HUES48 (cell line): ENCODE results near the gene SMC1A.

Experiments
- H3K27ac ChIP-seq: one replicate; pipeline ENCODE4 v1.7.0; 2013; ENCODE audit warnings: low read depth, low read length, inconsistent platforms
- H3K27me3 ChIP-seq: 2 replicates; pipeline ENCODE4 v1.6.1; 2013; ENCODE audit warnings: mild to moderate bottlenecking, low read length; ENCODE audit not compliant: control insufficient read depth, insufficient read depth
- H3K36me3 ChIP-seq: 2 replicates; pipeline ENCODE4 v1.6.1; 2013; ENCODE audit warnings: low read length; ENCODE audit not compliant: control insufficient read depth, insufficient read depth
- H3K4me1 ChIP-seq: 2 replicates; pipeline ENCODE4 v1.6.1; 2013; ENCODE audit warnings: mild to moderate bottlenecking, low read length; ENCODE audit not compliant: control insufficient read depth, insufficient read depth
- H3K4me3 ChIP-seq: 2 replicates; pipeline ENCODE4 v1.5.1; 2013; ENCODE audit warnings: mild to moderate bottlenecking, low read depth, low read length
- H3K9ac ChIP-seq: 2 replicates; pipeline ENCODE4 v1.6.1; 2013; ENCODE audit warnings: mild to moderate bottlenecking, low read depth, low read length, moderate library complexity
- H3K9me3 ChIP-seq: 2 replicates; pipeline ENCODE4 v1.6.1; 2013; ENCODE audit warnings: low read length; ENCODE audit not compliant: control insufficient read depth, insufficient read depth

SMC1A gene

DNA sequence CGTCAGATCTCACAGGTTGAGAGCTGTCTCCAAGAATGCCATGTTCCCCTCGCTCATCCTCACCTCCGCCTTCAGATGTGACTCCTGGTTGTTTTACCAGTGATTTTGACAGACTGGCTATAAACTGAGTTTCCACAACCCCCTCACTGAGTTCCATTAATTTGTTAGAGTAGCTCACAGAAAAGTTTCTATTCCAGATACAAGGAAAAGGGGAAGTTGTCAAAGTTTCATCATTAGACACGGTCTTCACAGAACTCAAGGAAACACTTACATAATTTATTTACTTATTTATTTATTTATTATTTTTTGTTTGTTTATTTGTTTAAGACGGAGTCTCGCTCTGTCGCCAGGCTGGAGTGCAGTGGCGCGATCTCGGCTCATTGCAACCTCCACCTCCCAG lies 85.4 kb downstream of the SMC1A start:
- no peak overlapping the region for H3K4me3 ChIP-seq
- H3K4me1 ChIP-seq: no peaks in the 10 kb centered on the region
- no peak overlapping the region for H3K27ac ChIP-seq
- no peak overlapping the region for H3K9ac ChIP-seq
- H3K36me3 ChIP-seq: no peaks in the 10 kb centered on the region
- H3K27me3 ChIP-seq: no peaks in the 10 kb centered on the region
- peaks cover 8% of the 10 kb centered on the region; the same call in 1 of the 2 replicates for H3K9me3 ChIP-seq

DNA sequence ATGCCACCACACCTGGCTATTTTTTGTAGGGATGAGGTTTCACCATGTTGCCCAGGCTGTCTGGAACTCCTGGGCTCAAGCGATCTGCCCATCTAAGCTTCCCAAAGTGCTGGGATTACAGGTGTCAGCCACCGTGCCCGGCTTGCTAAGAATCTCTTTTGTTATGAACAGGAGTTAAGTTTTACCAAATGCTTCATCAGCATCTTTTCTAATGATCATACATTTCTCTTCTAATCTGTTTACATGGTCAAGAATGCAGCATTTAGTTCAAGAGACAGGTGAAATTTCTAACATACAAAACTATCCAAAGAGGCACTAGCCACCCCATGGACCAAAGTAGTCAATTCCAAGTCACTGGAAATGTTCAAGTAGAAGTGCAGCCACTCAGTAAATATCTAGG lies 88.6 kb downstream of the SMC1A start:
- H3K4me1 ChIP-seq: no peaks in the 10 kb centered on the region
- H3K9ac ChIP-seq: no peak overlapping the region
- peaks cover 14% of the 10 kb centered on the region for H3K9me3 ChIP-seq
- H3K27me3 ChIP-seq: no peaks in the 10 kb centered on the region
- no peak overlapping the region for H3K27ac ChIP-seq
- H3K36me3 ChIP-seq: no peaks in the 10 kb centered on the region
- no peak overlapping the region for H3K4me3 ChIP-seq

- H3K27me3 ChIP-seq: no peaks in the 10 kb centered on the region
- no peaks in the 10 kb centered on the region for H3K36me3 ChIP-seq
- peaks cover 20% of the 10 kb centered on the region for H3K9me3 ChIP-seq
- no peak overlapping the region for H3K9ac ChIP-seq
- no peak overlapping the region for H3K4me3 ChIP-seq
- no peak overlapping the region for H3K27ac ChIP-seq
- peaks cover 5% of the 10 kb centered on the region; the same call in 1 of the 2 replicates for H3K4me1 ChIP-seq
Observed at GRCh38 chrX:53332204-53332603, 90.2 kb downstream of the SMC1A start.

DNA sequence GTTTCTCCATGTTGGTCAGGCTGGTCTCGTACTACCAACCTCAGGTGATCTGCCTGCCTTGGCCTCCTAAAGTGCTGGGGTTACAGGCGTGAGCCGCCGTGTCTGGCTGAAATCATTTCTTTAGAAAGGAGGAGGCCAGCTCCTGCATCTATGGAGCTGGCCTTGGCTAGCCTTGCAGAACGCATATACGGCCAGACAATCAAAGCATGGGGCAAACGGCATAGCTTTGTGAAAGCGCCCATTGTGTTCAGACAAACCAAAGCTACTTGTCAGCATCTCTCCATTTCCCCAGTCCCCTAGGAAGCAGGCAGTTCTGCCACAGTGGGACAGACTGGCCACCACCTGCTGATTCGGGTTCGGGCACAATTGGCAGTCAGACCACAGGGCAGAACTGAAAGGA lies 92.1 kb downstream of the SMC1A start:
- Histone ChIP-seq H3K9me3 (peaks cover 27% of the 10 kb centered on the region), H3K36me3 (no peaks in the 10 kb centered on the region), H3K27ac (no peak overlapping the region), H3K27me3 (0 out of 2 replicates have a peak, but pooled peaks cover 3% of the 10 kb centered on the region), H3K9ac (no peak overlapping the region), H3K4me1 (peaks cover 6% of the 10 kb centered on the region; the same call in 1 of the 2 replicates), H3K4me3 (no peak overlapping the region)

- Histone ChIP-seq H3K9ac (no peak overlapping the region), H3K27me3 (peaks cover 29% of the 10 kb centered on the region), H3K36me3 (no peaks in the 10 kb centered on the region), H3K4me3 (no peak overlapping the region), H3K27ac (no peak overlapping the region), H3K4me1 (peaks cover 24% of the 10 kb centered on the region), H3K9me3 (peaks cover 36% of the 10 kb centered on the region)
Observed at GRCh38 chrX:53324803-53325202, 97.7 kb downstream of the SMC1A start.
